ENCODE measurements around the gene CDK5RAP1.

DNA sequence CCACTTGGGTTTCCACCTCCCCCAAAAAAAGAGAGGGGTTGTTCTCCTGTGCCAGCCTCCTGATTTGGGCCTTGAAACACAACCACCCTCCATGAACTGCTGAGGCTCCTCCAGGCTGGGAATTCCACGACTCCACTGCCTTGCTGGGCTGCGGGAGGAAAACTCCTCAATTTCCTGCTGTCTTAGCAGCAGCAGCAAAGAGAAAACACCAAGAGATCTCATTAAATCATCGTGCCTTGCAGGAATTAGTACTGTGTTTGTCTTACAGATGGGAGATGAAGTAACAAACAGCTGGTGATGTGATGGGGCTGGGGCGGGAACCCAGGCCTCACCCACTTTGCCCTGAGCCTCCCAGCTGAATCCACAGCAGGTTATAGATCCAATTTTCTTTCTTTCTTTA is 89.3 kb downstream of the CDK5RAP1 start:
- TF ChIP-seq, protein P1, sequence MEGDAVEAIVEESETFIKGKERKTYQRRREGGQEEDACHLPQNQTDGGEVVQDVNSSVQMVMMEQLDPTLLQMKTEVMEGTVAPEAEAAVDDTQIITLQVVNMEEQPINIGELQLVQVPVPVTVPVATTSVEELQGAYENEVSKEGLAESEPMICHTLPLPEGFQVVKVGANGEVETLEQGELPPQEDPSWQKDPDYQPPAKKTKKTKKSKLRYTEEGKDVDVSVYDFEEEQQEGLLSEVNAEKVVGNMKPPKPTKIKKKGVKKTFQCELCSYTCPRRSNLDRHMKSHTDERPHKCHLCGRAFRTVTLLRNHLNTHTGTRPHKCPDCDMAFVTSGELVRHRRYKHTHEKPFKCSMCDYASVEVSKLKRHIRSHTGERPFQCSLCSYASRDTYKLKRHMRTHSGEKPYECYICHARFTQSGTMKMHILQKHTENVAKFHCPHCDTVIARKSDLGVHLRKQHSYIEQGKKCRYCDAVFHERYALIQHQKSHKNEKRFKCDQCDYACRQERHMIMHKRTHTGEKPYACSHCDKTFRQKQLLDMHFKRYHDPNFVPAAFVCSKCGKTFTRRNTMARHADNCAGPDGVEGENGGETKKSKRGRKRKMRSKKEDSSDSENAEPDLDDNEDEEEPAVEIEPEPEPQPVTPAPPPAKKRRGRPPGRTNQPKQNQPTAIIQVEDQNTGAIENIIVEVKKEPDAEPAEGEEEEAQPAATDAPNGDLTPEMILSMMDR (IDR thresholded peaks at IDR 0.05) = no peak
- TF ChIP-seq POLR2A (IDR thresholded peaks at IDR 0.05) (no peak), POLR2AphosphoS5 (IDR thresholded peaks at IDR 0.05) (no peak)
